Measurements from ENCODE around the gene AADACL4.
A peak's percentile ranks its signal among the peaks of the same experiment; 100 is the strongest.

AADACL4 gene

DNA sequence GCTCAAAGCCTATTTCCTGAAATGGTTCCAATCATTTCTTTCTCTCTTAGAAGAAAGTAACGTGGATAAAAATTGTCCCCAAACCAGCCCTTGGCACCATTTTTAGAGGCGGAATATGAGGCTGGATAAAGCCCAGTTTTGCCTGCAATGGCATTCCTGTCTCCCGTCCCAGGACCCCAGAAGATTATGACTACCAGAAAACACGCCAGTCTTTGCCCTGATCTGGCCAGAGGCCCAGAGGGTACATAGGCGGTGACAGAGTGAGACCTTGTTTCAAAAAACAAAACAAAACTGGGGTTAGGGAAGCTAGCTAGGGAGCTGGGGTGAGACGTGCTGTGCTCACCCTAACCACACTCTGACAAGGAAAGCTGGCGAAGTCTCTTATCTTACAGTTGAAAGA is at the start of gene AADACL4:
TSS of gene AADACL4 (plus strand) at position 301 of the 400 bp plus-strand sequence. CDS start 462 bp downstream, outside the sequence.
- H3K9ac ChIP-seq (ENCODE audit: low read length), result no peak within 1 kb of the TSS
- H3K27ac ChIP-seq (ENCODE audit: low read depth, low read length), result no peak within 1 kb of the TSS
- H3K36me3 ChIP-seq (ENCODE audit: control insufficient read depth, insufficient read depth, low read length), result no peaks in the 10 kb centered on the region
- no peaks in the 10 kb centered on the region for H3K27me3 ChIP-seq (ENCODE audit: control insufficient read depth, insufficient read depth, low read length)
- H3K4me3 ChIP-seq (ENCODE audit: low read length), result no peak within 1 kb of the TSS
- H3K4me1 ChIP-seq (ENCODE audit: control insufficient read depth, insufficient read depth, low read length), result no peaks in the 10 kb centered on the region

- Histone ChIP-seq H3K4me3 (ENCODE audit: low read length) (peak overlapping the region; percentile 44), H3K27ac (ENCODE audit: low read depth, low read length) (peak overlapping the region; percentile 90), H3K27me3 (ENCODE audit: control insufficient read depth, insufficient read depth, low read length) (no peaks in the 10 kb centered on the region), H3K36me3 (ENCODE audit: control insufficient read depth, insufficient read depth, low read length) (no peaks in the 10 kb centered on the region), H3K9ac (ENCODE audit: low read length) (no peak overlapping the region), H3K4me1 (ENCODE audit: control insufficient read depth, insufficient read depth, low read length) (peaks cover 44% of the 10 kb centered on the region)
Measured at GRCh38 chr1:12594490-12594889, 49.4 kb upstream of the AADACL4 start.

- peaks cover 49% of the 10 kb centered on the region for H3K4me1 ChIP-seq (ENCODE audit: control insufficient read depth, insufficient read depth, low read length)
- no peaks in the 10 kb centered on the region for H3K36me3 ChIP-seq (ENCODE audit: control insufficient read depth, insufficient read depth, low read length)
- H3K9ac ChIP-seq (ENCODE audit: low read length), result no peak overlapping the region
- no peaks in the 10 kb centered on the region for H3K27me3 ChIP-seq (ENCODE audit: control insufficient read depth, insufficient read depth, low read length)
- peak overlapping the region; percentile 90 for H3K27ac ChIP-seq (ENCODE audit: low read depth, low read length)
- peak overlapping the region; percentile 47 for H3K4me3 ChIP-seq (ENCODE audit: low read length)
Measured at GRCh38 chr1:12594966-12595756, 48.7 kb upstream of the AADACL4 start.

DNA sequence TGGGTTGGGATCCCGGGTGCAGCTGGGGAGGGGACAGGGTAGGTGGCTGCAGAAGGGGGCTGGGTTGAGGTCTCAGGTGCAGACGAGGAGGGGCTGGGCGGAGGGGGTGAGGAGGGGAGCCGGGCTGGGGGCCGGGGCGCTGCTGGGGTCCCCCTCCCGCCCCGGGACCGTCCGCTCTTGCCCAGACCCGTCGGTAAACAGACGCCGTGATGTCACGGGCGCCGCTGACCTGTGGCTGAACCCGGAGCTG is 48.2 kb upstream of the AADACL4 start:
- Histone ChIP-seq H3K9ac (ENCODE audit: low read length) (no peak overlapping the region), H3K27me3 (ENCODE audit: control insufficient read depth, insufficient read depth, low read length) (no peaks in the 10 kb centered on the region), H3K36me3 (ENCODE audit: control insufficient read depth, insufficient read depth, low read length) (no peaks in the 10 kb centered on the region), H3K4me3 (ENCODE audit: low read length) (peak overlapping the region; percentile 47), H3K27ac (ENCODE audit: low read depth, low read length) (peak overlapping the region; percentile 90), H3K4me1 (ENCODE audit: control insufficient read depth, insufficient read depth, low read length) (peaks cover 52% of the 10 kb centered on the region)

GRCh38 chr1:12596007-12596821 is 47.7 kb upstream of the AADACL4 start:
- no peaks in the 10 kb centered on the region for H3K27me3 ChIP-seq (ENCODE audit: control insufficient read depth, insufficient read depth, low read length)
- H3K9ac ChIP-seq (ENCODE audit: low read length), result peak overlapping the region; percentile 14
- H3K4me3 ChIP-seq (ENCODE audit: low read length), result peak overlapping the region; percentile 50
- H3K4me1 ChIP-seq (ENCODE audit: control insufficient read depth, insufficient read depth, low read length), result peaks cover 47% of the 10 kb centered on the region
- H3K27ac ChIP-seq (ENCODE audit: low read depth, low read length), result peak overlapping the region; percentile 90
- no peaks in the 10 kb centered on the region for H3K36me3 ChIP-seq (ENCODE audit: control insufficient read depth, insufficient read depth, low read length)

DNA sequence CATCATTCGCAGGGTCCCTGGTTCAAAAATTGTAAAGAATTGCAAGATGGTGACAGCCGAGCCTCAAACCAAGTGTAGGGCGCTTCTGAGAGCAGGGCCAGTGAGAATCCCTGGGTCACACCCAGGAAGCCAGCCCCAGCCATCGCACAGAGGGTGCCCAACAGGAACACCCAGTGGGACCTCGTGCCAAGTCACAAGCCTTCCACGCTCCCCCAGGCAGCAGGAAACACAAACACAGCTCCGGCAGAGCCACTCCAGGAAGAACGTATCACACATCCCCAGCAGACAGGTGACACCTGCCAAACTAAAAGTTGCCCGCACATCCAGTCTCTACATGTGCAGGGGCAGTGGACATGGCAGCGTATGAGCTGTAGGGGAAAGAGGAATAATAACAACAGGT is 46.1 kb upstream of the AADACL4 start:
- H3K27ac ChIP-seq (ENCODE audit: low read depth, low read length), result peak overlapping the region; percentile 0
- no peaks in the 10 kb centered on the region for H3K27me3 ChIP-seq (ENCODE audit: control insufficient read depth, insufficient read depth, low read length)
- no peak overlapping the region for H3K9ac ChIP-seq (ENCODE audit: low read length)
- H3K36me3 ChIP-seq (ENCODE audit: control insufficient read depth, insufficient read depth, low read length), result no peaks in the 10 kb centered on the region
- H3K4me1 ChIP-seq (ENCODE audit: control insufficient read depth, insufficient read depth, low read length), result peaks cover 51% of the 10 kb centered on the region
- no peak overlapping the region for H3K4me3 ChIP-seq (ENCODE audit: low read length)

DNA sequence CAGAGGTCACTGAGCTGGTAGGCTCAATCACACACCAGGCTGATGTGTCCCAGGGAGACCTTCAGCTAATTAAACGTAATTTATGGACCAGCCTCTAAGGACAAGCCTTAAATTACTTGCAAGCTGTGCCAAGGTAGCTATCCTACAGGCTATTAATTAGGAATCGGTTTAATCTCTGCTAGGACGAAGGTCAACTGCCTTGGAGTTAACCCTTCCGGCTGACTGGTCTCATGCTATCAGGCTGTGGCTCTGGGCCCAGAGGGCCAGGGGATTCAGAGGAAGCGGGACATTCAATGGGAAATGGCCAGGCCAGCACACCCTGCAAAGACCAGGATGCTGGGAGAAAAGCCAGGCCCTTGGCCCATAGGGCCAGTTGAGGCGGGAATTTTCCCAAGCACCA is 44.9 kb upstream of the AADACL4 start:
- H3K4me3 ChIP-seq (ENCODE audit: low read length), result no peak overlapping the region
- peaks cover 49% of the 10 kb centered on the region for H3K4me1 ChIP-seq (ENCODE audit: control insufficient read depth, insufficient read depth, low read length)
- no peak overlapping the region for H3K9ac ChIP-seq (ENCODE audit: low read length)
- no peaks in the 10 kb centered on the region for H3K36me3 ChIP-seq (ENCODE audit: control insufficient read depth, insufficient read depth, low read length)
- no peak overlapping the region for H3K27ac ChIP-seq (ENCODE audit: low read depth, low read length)
- H3K27me3 ChIP-seq (ENCODE audit: control insufficient read depth, insufficient read depth, low read length), result no peaks in the 10 kb centered on the region

GRCh38 chr1:12599657-12600056 is 44.2 kb upstream of the AADACL4 start:
- H3K27me3 ChIP-seq (ENCODE audit: control insufficient read depth, insufficient read depth, low read length), result no peaks in the 10 kb centered on the region
- H3K27ac ChIP-seq (ENCODE audit: low read depth, low read length), result no peak overlapping the region
- H3K36me3 ChIP-seq (ENCODE audit: control insufficient read depth, insufficient read depth, low read length), result no peaks in the 10 kb centered on the region
- no peak overlapping the region for H3K4me3 ChIP-seq (ENCODE audit: low read length)
- peaks cover 42% of the 10 kb centered on the region for H3K4me1 ChIP-seq (ENCODE audit: control insufficient read depth, insufficient read depth, low read length)
- no peak overlapping the region for H3K9ac ChIP-seq (ENCODE audit: low read length)

DNA sequence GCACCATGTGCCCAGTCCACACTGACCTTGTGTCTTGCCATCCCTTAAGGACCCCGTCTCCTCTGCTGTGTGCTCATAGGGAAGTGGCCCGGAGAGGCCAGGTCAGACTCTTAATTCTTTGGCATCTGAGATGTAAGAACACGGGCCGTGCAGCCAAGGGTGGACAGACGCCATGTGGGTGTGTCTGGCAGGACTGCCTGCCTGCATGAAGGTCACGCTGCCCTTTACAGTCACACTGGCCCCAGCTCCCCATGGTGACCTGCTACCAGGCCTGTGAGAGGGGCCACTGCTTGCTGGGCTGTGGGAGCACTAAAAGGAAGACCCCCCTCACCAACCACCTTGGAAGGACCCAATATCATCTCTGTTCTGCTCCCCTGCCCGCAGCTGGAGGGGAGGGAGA is 43.5 kb upstream of the AADACL4 start:
- peak overlapping the region; percentile 39 for H3K27ac ChIP-seq (ENCODE audit: low read depth, low read length)
- H3K36me3 ChIP-seq (ENCODE audit: control insufficient read depth, insufficient read depth, low read length), result no peaks in the 10 kb centered on the region
- H3K4me3 ChIP-seq (ENCODE audit: low read length), result no peak overlapping the region
- no peak overlapping the region for H3K9ac ChIP-seq (ENCODE audit: low read length)
- no peaks in the 10 kb centered on the region for H3K27me3 ChIP-seq (ENCODE audit: control insufficient read depth, insufficient read depth, low read length)
- peaks cover 38% of the 10 kb centered on the region for H3K4me1 ChIP-seq (ENCODE audit: control insufficient read depth, insufficient read depth, low read length)

DNA sequence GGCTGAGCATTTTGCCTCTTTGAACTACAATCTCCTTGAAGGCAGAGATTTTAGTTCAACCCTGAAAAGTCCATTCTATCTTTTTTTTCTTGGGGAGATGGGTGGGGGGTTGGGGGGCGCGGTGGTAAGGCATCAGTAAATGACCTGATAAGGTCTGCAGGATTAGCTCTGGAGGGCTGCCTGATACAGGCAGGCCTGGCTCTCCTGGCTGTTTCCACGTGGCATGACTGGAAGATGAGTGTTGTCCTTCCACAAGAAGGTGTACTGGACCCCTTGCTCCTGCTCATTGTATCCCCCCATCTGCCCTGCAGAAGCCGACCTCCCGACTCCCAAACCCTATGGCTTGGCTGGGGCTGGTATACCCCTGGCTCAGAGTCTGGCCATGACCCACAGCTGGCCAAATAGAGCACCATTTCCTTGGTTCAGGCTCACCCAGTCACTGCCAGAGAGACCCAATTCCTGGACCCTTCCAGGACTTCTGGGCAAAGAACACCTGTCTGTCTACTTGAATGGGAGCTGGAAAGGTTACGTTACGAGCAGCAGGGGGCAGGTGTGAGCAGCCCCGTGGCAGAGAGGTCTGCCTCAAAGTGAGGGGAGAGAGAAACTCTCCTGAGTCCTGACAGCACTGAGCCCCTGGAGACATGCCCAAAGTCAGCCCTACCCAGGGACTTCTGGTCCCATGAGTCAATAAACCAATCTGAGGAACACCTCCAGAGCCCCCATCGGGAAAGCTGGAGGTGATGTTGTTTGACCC is 42.8 kb upstream of the AADACL4 start:
- no peak overlapping the region for H3K9ac ChIP-seq (ENCODE audit: low read length)
- peak overlapping the region; percentile 39 for H3K27ac ChIP-seq (ENCODE audit: low read depth, low read length)
- H3K36me3 ChIP-seq (ENCODE audit: control insufficient read depth, insufficient read depth, low read length), result no peaks in the 10 kb centered on the region
- H3K4me1 ChIP-seq (ENCODE audit: control insufficient read depth, insufficient read depth, low read length), result peaks cover 35% of the 10 kb centered on the region
- no peaks in the 10 kb centered on the region for H3K27me3 ChIP-seq (ENCODE audit: control insufficient read depth, insufficient read depth, low read length)
- H3K4me3 ChIP-seq (ENCODE audit: low read length), result no peak overlapping the region

- peaks cover 26% of the 10 kb centered on the region for H3K4me1 ChIP-seq (ENCODE audit: control insufficient read depth, insufficient read depth, low read length)
- no peak overlapping the region for H3K27ac ChIP-seq (ENCODE audit: low read depth, low read length)
- no peak overlapping the region for H3K4me3 ChIP-seq (ENCODE audit: low read length)
- H3K9ac ChIP-seq (ENCODE audit: low read length), result no peak overlapping the region
- no peaks in the 10 kb centered on the region for H3K36me3 ChIP-seq (ENCODE audit: control insufficient read depth, insufficient read depth, low read length)
- H3K27me3 ChIP-seq (ENCODE audit: control insufficient read depth, insufficient read depth, low read length), result no peaks in the 10 kb centered on the region
Measured at GRCh38 chr1:12601700-12602658, 41.9 kb upstream of the AADACL4 start.
